DMS53 (cell line): ENCODE data around the gene CUEDC1.
A peak's percentile ranks its signal among the peaks of the same experiment; 100 is the strongest.
"Not testable (repeated sequence)": the region's sequence is repeated elsewhere in the genome, so short reads cannot be mapped to it uniquely, and the experiment has no call there.

Source experiments
- DNase-seq: peaks from one replicate; lab custom pipeline; 2025; lab: John Stamatoyannopoulos, UW

Gene CUEDC1

GRCh38 chr17:57985675-57985974 is 30.4 kb upstream of the CUEDC1 start:
- DNase-seq, result no peak

- no peak for DNase-seq
Observed at GRCh38 chr17:57984936-57985674, 29.9 kb upstream of the CUEDC1 start.

- no peak for DNase-seq
Observed at GRCh38 chr17:57984261-57984890, 29.2 kb upstream of the CUEDC1 start.

- DNase-seq, result no peak
Observed at GRCh38 chr17:57983446-57983845, 28.2 kb upstream of the CUEDC1 start.

- no peak for DNase-seq
Observed at GRCh38 chr17:57982452-57983170, 27.4 kb upstream of the CUEDC1 start.

GRCh38 chr17:57980522-57980921 is 25.3 kb upstream of the CUEDC1 start:
- DNase-seq, result no peak

GRCh38 chr17:57979076-57979475 is 23.9 kb upstream of the CUEDC1 start:
- DNase-seq, result no peak

GRCh38 chr17:57976594-57976993 is 21.4 kb upstream of the CUEDC1 start:
- DNase-seq, result no peak

GRCh38 chr17:57975044-57975443 is 19.8 kb upstream of the CUEDC1 start:
- DNase-seq, result no peak

- not testable (repeated sequence) for DNase-seq
Observed at GRCh38 chr17:57974053-57974824, 19.0 kb upstream of the CUEDC1 start.

- DNase-seq, result no peak
Observed at GRCh38 chr17:57972151-57972550, 16.9 kb upstream of the CUEDC1 start.

GRCh38 chr17:57971572-57971971 is 16.4 kb upstream of the CUEDC1 start:
- DNase-seq, result no peak

- DNase-seq, result peak; percentile 47
Observed at GRCh38 chr17:57970710-57971109, 15.5 kb upstream of the CUEDC1 start.

GRCh38 chr17:57968456-57968855 is 13.2 kb upstream of the CUEDC1 start:
- no peak for DNase-seq

- DNase-seq, result no peak
Observed at GRCh38 chr17:57966875-57967274, 11.7 kb upstream of the CUEDC1 start.

GRCh38 chr17:57966246-57966645 is 11.0 kb upstream of the CUEDC1 start:
- no peak for DNase-seq

- no peak for DNase-seq
Observed at GRCh38 chr17:57965521-57966160, 10.4 kb upstream of the CUEDC1 start.

- no peak for DNase-seq
Observed at GRCh38 chr17:57963149-57963511, 7.9 kb upstream of the CUEDC1 start.

- no peak for DNase-seq
Observed at GRCh38 chr17:57962279-57963148, 7.3 kb upstream of the CUEDC1 start.

- no peak for DNase-seq
Observed at GRCh38 chr17:57959929-57960328, 4.7 kb upstream of the CUEDC1 start.

- not testable (repeated sequence) for DNase-seq
Observed at GRCh38 chr17:57958391-57958790, 3.2 kb upstream of the CUEDC1 start.
